Femur (tissue), 1 donor: ENCODE measurements around the gene ID1.
A peak's percentile ranks its signal among the peaks of the same experiment; 100 is the strongest.
"Not testable (repeated sequence)": the region's sequence is repeated elsewhere in the genome, so short reads cannot be mapped to it uniquely, and the experiment has no call there.

Source experiments
- DNase-seq: peaks from one replicate; pipeline ENCODE4 v3.0.0-alpha.2; 2017

Gene ID1

DNA sequence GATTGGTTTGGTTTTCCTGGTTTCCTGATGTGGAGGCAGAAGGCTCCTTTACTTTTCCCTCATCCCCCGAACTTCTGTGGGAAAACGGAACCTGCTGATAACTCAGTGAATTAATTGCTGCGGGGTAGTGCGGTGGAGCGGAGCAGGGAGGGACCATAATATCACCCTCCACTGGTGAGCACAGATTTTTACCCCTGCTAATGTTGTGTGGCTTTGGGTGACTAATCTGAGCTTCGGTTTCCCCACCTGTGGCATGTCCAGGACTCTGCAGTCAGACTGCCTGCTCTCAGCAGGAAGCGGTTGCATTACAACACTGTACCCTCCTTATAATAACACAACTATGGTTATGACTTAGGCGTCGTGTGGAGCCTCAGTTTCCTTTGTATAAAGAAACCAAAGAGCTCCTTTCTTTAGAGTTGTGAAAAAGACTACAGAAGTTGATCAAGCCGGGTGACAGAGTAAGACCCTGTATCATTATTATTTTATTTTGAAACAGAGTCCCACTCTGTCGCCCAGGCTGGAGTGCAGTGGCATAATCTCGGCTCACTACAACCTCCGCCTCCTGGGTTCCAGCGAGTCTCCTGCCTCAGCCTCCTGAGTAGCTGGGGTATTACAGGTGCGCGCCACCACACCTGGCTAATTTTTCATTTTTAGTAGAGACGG, 2.2 kb upstream of the ID1 start:
- no peak for DNase-seq

DNA sequence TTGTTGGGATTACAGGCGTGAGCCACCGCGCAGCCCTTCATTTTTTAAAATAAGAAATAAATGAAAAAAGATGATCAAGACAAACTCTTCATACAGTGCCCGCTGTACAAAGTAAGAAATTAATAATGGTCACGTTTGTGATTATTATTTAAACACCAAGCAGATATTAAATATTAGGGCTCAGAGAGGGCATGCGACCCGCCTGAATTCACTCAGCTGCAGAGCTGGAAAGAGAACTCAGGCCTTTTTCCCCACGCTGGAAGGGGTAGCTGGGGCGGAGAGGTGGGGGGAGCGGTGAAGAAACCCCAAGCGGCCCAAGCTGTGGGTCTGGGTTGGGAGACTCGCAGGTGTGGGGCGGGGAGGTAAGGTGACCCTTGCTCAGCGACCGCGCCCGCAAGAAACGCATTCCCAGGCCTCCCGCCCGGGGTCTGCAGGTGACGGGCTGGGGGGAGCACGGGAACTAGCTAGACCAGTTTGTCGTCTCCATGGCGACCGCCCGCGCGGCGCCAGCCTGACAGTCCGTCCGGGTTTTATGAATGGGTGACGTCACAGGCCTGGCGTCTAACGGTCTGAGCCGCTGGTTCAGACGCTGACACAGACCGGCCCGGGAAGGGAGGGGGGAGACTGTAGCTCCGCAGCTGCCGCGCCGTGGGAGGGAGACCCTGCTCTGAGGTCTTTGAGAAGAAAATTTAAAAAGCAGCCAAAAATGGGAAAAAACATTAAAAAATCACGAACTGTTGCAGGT, 1.1 kb upstream of the ID1 start:
- DNase-seq: peak; percentile 98

DNA sequence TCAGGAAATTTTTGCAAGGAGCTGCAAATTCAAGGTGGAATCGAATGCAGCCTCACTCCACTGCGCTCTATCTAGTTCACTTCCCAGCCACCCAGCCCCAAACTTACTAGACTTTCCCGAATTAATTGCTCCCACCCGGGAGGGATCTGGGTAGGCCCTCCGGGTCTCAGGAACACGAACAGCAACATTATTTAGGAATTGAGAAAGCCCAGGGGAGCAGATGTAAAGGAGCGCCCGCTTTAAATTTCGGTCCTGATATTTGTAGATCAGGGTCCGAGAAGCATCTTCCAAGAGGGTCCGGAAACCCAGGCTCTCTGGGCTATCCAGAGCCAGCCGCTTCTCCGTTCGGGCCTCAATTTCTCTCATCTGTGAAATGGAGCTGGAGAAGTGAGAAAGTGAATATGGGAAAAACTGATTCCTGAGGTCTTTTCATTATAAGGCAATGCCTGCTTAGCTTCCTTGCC, 490 bp upstream of the ID1 start:
- no peak for DNase-seq

DNA sequence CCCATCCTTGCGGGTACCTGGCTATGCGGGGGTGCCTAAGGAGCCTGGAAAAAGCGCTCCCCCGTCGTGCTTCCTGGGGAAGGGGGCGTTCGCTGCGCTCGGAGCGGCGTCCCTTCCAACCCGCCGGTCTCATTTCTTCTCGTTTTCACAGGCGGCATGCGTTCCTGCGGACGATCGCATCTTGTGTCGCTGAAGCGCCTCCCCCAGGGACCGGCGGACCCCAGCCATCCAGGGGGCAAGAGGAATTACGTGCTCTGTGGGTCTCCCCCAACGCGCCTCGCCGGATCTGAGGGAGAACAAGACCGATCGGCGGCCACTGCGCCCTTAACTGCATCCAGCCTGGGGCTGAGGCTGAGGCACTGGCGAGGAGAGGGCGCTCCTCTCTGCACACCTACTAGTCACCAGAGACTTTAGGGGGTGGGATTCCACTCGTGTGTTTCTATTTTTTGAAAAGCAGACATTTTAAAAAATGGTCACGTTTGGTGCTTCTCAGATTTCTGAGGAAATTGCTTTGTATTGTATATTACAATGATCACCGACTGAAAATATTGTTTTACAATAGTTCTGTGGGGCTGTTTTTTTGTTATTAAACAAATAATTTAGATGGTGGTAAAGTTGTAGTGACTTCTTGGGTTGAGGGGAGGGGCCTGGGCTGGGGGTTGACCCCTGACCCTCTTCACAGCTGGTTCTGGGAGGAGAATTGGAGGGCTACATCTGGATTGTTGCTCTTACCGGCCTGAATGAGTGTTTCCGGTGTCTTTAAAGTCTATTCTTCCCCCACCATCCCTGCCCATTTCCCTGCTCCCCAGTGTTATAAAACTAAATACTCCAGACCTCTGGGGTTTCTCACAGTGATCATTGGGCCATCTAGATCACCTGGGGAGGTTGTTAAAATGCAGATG, 1.1 kb downstream of the ID1 start:
- peak; percentile 60 for DNase-seq

DNA sequence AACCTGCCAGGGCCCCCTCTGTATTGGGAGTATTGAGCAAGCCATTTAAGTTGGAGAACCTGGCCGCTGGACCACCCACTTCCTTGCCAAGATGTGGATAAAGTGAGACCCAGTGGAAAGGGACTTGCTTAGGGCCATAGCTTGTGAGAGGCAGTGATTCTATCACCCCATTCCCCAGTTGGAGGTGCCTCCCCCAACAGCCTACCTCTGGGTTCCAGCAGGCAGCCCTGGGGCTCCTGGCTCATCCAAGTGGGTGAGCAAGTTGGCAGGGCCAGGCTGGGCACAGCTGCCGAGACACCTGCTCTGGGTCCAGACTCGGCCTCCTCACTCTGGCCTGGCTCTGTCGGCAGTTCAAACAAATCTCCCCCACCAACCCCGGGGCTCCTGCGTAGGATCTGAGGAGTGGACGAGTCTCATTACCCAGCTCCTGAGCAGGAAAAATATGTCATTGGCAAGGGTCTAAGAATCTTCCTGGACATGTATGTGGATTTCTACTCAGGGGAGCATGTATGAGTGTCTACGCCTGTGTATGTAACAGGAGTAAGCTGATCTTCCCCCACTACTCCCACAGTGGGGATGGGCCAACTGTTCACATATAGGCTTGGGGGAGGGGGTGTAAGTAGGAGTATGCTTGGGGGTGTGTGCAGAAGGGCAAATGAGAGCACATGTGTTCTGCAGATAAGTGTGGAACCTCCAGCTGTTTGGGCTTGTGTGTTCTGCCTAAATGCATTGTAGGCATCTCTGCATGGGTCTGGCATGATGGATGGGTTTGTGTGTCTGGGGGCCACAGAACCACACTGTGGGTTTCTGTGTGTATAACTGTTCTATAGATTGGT, 1.9 kb downstream of the ID1 start:
- DNase-seq: peak; percentile 83

DNA sequence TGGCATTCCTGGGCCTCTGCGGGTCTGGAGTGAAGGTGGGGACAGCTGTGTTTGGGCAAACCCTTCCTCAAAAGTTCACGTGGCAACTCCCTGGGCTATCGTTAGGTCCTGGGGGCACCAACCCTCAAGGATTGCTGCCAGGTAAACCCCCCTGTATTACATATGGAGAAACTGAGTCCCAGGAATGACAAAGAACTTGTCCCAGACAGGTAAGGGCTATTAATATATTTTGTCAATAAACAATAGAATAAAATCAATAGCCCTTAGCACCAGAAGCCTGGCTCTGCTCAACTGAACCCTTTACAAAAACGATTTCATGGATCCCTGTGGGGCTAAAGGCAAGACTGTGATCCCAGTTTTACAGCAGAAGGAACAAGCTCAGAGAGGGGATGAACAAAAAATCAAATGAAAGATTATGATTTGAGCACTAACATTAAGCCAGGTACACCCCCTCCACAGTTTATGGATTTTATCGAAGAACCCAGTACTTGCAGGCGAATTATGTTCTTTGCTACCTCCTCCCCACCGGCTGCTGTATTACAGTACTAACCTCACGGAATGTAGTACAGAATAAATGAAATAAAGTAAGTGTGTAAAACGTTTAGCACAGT, 2.7 kb downstream of the ID1 start:
- no peak for DNase-seq

DNA sequence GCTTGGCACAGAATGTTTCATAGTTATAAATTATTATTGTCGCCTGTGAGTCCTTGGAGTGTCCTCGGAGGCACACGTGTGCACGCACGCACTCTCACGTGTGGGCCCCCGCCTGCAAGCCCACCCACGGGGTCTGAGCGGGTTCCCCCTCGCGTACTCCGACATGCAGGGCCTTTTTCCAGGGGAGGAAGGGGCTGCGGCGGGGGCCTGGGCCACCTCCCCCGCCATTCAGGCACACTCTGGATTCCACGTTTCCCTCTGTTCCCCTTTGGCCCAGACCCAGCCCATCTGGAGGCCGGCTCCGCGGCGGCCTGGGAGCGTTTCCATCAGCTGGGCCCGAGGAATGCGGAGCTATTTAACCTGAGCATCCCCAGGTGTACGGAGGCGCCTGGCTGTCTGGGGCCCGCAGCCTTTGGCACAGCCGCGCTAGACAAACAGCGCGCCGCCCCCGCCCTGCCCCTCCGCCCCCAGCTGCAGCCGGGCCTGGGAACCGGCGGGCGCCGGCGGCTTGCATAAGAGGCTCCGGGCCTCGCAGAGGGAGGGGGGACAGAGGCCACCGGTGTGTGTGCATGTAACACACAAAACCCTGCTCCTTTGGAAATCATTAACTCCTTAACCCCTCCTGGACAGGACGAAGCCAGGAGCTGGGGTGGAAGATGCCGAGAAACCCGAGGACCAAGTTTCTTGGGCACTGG, 3.3 kb downstream of the ID1 start:
- peak; percentile 93 for DNase-seq

DNA sequence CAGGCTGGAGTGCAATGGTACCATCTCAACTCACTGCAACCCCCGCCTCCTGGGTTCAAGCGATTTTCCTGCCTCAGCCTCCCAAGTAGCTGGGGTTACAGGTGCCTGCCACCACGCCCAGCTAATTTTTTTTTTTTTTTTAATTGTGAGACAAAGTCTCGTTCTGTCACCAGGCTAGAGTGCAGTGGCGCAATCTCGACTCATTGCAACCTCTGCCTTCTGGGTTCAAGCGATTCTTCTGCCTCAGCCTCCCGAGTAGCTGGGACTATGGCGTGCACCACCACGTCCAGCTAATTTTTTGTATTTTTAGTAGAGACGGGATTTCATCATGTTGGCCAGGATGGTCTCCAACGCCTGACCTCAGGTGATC, 7.2 kb downstream of the ID1 start:
- not testable (repeated sequence) for DNase-seq

DNA sequence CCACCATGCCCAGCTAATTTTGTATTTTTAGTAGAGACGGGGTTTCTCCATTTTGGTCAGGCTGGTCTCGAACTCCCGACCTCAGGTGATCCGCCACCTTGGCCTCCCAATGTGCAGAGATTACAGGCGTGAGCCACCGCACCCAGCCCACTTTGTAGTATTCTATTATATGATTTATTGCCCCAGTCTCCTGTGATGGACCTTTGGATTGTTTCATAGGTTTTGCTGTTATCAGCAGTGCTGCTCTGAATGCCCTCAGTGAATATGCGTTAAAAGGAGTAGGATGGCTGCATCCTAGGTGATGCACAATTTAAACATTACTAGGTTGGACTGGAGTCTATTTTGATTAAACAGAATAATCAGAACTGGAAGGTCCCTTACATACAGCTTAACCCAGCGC, 10.3 kb downstream of the ID1 start:
- DNase-seq: no peak

DNA sequence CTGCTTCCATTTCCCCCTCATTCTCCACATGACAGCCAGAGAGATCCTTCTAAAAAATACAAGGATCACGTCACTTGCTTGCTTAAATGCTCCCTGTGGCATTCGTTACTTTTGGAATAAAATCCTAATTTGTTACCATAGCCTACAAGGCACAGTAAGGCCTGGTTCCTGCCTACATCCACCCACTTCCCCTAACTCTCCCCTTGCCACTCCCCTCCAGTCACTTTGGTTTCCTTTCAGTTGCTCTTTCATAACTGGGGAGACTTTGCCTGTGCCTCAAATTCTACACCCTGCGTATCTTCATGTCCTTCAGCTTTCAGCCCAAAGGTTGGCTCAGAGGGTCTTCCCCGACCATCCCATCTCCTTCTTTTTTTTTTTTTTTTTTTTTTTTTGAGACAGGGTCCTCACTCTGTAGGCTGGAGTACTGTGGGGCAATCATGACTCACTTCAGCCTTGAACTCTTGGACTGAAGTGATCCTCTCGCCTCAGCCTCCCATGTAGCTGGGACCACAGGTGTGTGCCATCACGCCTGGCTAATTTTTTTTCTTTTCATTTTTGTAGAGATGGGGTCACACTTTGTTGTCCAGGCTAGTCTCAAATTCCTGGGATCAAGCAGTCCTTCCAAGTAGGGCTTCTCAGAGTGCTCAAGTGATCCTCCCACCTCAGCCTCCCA, 12.5 kb downstream of the ID1 start:
- no peak for DNase-seq

DNA sequence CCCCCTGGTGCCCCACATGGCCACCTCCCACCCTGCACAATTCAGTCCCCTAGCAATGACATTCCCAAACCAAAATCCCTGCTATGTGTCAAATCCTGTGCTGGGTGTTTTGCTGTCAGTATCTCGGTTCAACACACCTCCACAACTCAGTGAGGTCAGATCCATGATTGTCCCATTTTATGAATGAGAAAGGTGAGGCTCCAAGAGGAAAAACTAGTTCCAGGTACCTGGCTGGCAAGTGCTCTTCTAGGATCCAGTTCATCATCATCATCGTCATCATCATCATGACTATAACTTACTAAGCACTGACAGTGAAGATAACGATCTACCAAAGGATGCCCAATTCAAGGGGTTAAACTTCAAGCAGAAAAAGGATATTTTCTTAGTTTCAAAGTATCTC, 15.2 kb downstream of the ID1 start:
- DNase-seq: no peak

DNA sequence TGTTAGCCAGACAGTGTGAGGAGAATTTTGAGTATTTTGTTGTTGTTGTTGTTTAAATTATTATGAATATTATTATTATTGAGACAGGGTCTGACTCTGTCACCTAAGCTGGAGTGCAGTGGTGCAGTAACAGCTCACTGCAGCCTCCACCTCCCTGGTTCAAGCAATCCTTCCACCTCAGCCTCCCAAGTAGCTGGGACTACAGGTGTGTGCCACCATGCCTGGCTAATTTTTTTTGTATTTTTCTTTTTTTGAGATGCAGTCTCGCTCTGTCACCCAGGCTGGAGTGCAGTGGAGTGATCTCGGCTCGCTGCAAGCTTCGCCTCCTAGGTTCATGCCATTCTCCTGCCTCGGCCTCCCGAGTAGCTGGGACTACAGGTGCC, 18.0 kb downstream of the ID1 start:
- DNase-seq: not testable (repeated sequence)

DNA sequence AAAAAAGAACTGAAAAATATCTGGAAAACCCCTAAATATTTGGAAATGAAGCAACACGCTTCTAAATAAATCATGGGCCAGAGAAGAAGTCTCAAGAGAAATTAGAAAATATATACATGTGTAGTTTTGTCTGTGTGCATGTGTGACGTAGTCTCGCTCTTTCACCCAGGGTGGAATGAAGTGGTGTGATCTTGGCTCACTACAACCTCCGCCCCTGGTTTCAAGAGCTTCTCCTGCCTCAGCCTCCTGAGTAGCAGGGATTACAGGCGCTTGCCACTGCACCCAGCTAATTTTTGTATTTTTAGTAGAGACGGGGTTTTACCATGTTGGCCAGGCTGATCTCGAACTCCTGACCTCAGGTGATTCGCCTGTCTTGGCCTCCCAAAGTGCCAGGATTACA, 21.4 kb downstream of the ID1 start:
- DNase-seq: not testable (repeated sequence)

DNA sequence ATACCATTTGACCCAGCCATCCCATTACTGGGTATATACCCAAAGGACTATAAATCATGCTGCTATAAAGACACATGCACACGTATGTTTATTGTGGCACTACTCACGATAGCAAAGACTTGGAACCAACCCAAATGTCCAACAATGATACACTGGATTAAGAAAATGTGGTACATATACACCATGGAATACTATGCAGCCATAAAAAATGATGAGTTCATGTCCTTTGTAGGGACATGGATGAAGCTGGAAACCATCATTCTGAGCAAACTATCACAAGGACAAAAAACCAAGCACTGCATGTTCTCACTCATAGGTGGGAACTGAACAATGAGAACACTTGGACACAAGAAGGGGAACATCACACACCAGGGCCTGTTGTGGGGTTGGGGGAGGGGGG, 23.0 kb downstream of the ID1 start:
- not testable (repeated sequence) for DNase-seq

DNA sequence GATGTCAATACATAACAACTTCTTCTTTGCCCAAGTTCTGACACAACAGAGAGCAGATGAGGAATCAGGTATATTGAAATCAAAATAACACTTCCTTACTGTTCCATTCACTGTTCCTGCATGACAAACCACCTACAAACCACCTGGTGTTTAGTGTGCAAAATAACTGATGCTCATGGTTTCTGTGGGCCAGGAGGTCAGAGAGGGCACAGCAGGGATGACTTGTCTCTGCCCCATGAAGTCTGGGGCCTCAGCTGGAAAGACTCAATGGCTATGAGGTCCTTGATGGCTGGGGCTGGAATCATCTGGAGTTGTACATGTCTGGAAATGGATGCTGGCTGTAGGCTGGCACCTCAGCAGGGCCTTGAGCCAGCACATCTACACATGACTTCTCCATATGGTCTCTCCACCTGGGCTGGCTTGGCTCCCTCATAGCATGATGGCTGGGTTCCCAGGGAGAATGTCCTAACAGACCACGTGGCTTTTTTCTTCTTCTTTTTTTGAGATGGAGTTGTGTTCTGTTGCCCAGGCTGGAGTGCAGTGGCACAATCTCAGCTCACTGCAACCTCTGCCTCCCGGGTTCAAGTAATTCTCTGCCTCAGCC, 25.2 kb downstream of the ID1 start:
- DNase-seq: peak; percentile 70

DNA sequence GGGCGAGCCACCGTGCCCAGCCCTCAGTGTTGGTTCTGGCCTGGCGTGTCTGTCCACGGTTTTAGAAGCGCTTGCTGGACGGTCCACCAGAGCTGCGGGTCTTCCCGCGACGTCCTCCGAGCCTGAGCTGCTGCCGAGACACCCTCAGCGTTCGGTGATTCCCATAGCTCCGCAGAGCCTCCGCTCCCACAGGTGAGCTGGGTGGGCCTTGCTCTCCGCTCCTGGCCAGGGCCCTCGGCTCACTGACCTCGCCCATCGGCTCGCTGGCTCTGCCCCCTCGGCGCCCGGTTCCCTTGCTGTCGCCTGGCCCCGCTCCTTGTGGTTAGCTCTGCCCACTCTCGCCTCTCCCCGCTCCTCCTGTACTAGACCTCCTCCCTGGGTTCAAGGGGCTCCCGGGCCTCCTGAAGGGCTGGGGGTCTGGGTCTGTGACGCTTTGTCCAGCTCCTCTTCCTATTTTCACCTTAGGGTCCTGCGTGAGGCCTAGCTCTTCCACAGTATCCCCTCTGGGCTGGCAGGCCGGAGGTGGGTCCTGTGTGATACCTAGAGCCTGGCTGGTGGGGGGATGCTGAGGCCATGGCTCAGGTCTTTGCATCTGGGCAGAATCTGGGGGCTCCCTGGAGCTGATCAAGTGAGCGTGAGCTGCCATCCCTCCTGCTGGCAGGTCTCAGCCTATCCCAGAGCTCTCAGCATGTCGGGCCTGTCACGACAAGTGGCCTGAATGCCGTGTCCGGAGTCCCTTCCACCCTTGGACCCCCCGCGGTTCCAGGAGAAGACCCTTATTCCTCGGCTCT, 27.7 kb downstream of the ID1 start:
- no peak for DNase-seq

DNA sequence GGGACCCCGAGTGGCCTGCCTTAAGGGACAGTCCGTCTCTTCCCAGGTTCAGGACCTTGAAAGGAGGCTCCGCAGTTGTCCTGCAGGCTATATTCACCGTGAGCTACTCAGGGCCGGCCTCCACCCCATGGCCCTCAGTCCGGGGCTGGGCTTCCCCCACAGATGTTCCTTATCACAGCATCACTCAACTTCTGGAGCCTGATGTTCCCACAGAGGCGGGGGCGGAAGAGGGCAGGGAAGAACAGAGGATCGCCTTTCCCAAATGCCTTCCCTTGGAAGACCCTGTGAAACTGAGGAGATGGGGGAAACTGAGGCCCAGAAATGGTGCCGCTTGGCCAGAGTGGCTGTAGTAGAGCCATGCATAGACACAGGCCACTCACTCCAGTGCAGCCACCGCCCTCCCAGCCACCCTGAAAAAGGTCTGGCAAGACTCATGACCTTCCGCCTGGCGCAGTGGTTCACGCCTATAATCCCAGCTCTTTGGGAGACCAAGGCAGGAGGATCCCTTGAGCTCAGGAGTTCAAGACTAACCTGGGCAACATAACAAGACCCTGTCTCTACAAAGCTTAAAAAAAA, 28.3 kb downstream of the ID1 start:
- DNase-seq: no peak

DNA sequence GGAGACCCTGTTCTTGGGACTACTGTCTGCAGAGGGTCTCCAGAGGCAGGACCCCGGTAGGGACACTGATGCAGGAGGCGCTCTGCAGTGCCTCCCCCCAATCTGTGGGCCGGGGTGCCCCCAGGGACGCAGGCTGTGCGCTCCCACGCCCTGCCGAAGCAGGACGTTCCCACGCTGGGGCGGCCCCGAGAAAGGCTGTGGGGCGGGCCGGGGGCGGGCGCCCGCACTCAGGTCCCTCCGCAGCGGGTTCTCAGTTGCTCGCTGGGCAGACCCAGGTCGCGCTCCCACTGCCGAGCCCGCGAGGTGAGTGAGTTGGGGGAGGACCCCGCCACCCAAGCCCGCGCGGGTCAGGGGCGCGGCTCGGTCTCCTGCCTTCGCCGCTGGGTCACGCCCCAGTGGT, 32.6 kb downstream of the ID1 start, which contains the start of gene COX4I2:
Gene COX4I2 (plus strand): TSS at position 253 of the 400 bp plus-strand sequence. CDS start 1,106 bp downstream, outside the sequence.
- no peak for DNase-seq

DNA sequence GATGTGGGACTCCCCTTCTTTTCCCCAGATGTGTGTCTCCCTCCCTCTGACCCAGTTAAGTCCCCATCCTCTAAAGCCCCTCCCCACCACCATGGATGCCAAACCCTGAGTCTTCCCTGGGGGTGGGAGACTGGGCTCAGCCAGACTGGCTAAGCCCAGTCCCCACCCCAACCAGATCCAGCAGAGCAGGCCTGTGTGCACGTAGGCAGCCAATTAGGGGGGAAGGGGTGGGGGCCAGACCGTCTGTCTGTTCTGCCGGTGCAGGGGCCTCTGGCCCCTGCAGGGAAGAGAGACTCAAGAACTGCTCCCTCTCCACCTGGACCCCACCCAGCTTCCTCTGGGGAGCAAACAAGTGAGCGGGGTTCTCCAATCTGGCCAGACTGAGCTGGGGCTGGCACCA, 33.2 kb downstream of the ID1 start:
- no peak for DNase-seq
